Endothelial cell of umbilical vein (primary cell): ENCODE results near the gene MDN1. TPM values are rescaled to one million over a fixed set of nuclear protein-coding genes. Genes with fewer than 3 reads are reported as not detected.

Source experiments
- BruUV-seq: library from RNA; stranded (reverse); fragments of 400-500 nt; replicated peaks from 2 replicates; lab custom pipeline; 2021; lab: Mats Ljungman, UMichigan
- CTCF ChIA-PET: fragments of 300-600, 350-600 bp; sonication (Branson Sonifier 250); formaldehyde crosslinking; loops from one replicate; lab custom pipeline; 2021; ENCODE audit warnings: antibody characterized with exemption, inconsistent platforms; lab: Charles Lee
- POLR2A ChIA-PET: fragments of 300-600, 350-600 bp; sonication (Branson Sonifier 250); formaldehyde crosslinking; loops from one replicate; lab custom pipeline; 2021; ENCODE audit warnings: antibody characterized with exemption, inconsistent platforms; lab: Charles Lee
- DNase-seq: peaks from one replicate; pipeline ENCODE4 v3.0.0-alpha.2; 2011; ENCODE audit warnings: low read depth, low spot score
- FAIRE-seq: peaks from 2 replicates; lab custom pipeline; 2011; peaks lifted over from hg19 to GRCh38; lab: Jason Lieb, UNC
- H2AFZ ChIP-seq: 2 replicates; pipeline ENCODE4 v1.6.0; 2012; ENCODE audit warnings: low read depth, low read length, control low read depth, inconsistent platforms
- H3K27ac ChIP-seq: 2 replicates; pipeline ENCODE4 v1.5.1; 2011; ENCODE audit warnings: low read depth, mild to moderate bottlenecking, control low read depth, low read length, moderate library complexity; ENCODE audit not compliant: insufficient read depth
- H3K27me3 ChIP-seq, 2 experiments: 2 replicates each; pipeline versions ENCODE4 v1.6.0 to v1.6.1; 2011; ENCODE audit warnings: low read length in 2 of 2, mixed read lengths in 1 of 2; ENCODE audit not compliant: control insufficient read depth in 2 of 2, insufficient read depth in 2 of 2
- H3K36me3 ChIP-seq, 2 experiments: 2 replicates in 1 of 2; 3 replicates in 1 of 2; pipeline ENCODE4 v1.5.1; 2011; ENCODE audit warnings: low read length in 2 of 2, mild to moderate bottlenecking in 1 of 2, moderate library complexity in 1 of 2; ENCODE audit not compliant: control insufficient read depth in 2 of 2, insufficient read depth in 2 of 2; ENCODE audit errors: extremely low read depth in 1 of 2
- H3K4me1 ChIP-seq: 3 replicates; pipeline ENCODE4 v1.5.1; 2011; ENCODE audit warnings: mild to moderate bottlenecking, low read length; ENCODE audit not compliant: control insufficient read depth, insufficient read depth; ENCODE audit errors: extremely low read depth
- H3K4me2 ChIP-seq: 2 replicates; pipeline ENCODE4 v1.6.1; 2011; ENCODE audit warnings: low read length, control low read depth, mixed read lengths; ENCODE audit not compliant: insufficient read depth
- H3K4me3 ChIP-seq, 3 experiments: fragments of 200-600 bp in 1 of 3; sonication (generic), shearing (Covaris generic) in 1 of 3; replicated peaks in 1 of 3; 2 replicates each; pipeline ENCODE4 v1.5.1; 2011 to 2016; ENCODE audit warnings: control low read depth in 3 of 3, low read length in 3 of 3, mild to moderate bottlenecking in 2 of 3, inconsistent platforms in 1 of 3, low read depth in 1 of 3, moderate library complexity in 1 of 3; ENCODE audit not compliant: insufficient read depth in 1 of 3
- H3K79me2 ChIP-seq: 2 replicates; pipeline ENCODE4 v1.6.0; 2012; ENCODE audit warnings: low read length, inconsistent platforms; ENCODE audit not compliant: control insufficient read depth, insufficient read depth
- H3K9ac ChIP-seq: replicated peaks from 2 replicates; pipeline ENCODE3; 2011; ENCODE audit warnings: low read length, control low read depth; ENCODE audit not compliant: insufficient read depth; ENCODE audit errors: extremely low read depth
- H3K9me1 ChIP-seq: replicated peaks from 3 replicates; pipeline ENCODE4 v1.6.0; 2011; ENCODE audit warnings: mild to moderate bottlenecking, low read length; ENCODE audit not compliant: control insufficient read depth, insufficient read depth; ENCODE audit errors: extremely low read depth
- H3K9me3 ChIP-seq: replicated peaks from 2 replicates; pipeline ENCODE4 v1.5.1; 2012; ENCODE audit warnings: low read length, inconsistent platforms; ENCODE audit not compliant: control insufficient read depth, insufficient read depth
- H4K20me1 ChIP-seq: replicated peaks from 2 replicates; pipeline ENCODE3; 2011; ENCODE audit warnings: mild to moderate bottlenecking, low read length; ENCODE audit not compliant: control insufficient read depth, insufficient read depth; ENCODE audit errors: extremely low read depth
- CTCF ChIP-seq, 2 donors: IDR thresholded peaks; 1 replicate in 1 of 2; 2 replicates in 1 of 2; pipeline ENCODE4 v1.5.1; 2011; ENCODE audit warnings: low read length in 2 of 2, mild to moderate bottlenecking in 2 of 2, moderate library complexity in 2 of 2, control low read depth in 1 of 2, inconsistent platforms in 1 of 2, low read depth in 1 of 2; ENCODE audit not compliant: insufficient read depth in 1 of 2; ENCODE audit errors: extremely low read depth in 1 of 2
- FOS ChIP-seq: IDR thresholded peaks from 2 replicates; pipeline ENCODE4 v1.6.1; 2011; ENCODE audit warnings: mild to moderate bottlenecking, low read length, moderate library complexity, borderline replicate concordance; ENCODE audit not compliant: insufficient read depth
- GATA2 ChIP-seq: IDR thresholded peaks from 2 replicates; pipeline ENCODE4 v1.7.0; 2011; ENCODE audit warnings: low read depth, mild to moderate bottlenecking, moderate library complexity, mixed read lengths, low read length; ENCODE audit not compliant: insufficient read length, insufficient read depth
- MYC ChIP-seq: IDR thresholded peaks from one replicate; pipeline ENCODE4 v1.6.1; 2011; ENCODE audit warnings: mild to moderate bottlenecking, low read depth, low read length
- POLR2A ChIP-seq: IDR thresholded peaks from 2 replicates; pipeline ENCODE4 v1.6.1; 2012; ENCODE audit warnings: low read depth, mild to moderate bottlenecking, control low read depth, low read length
- POLR2AphosphoS5 ChIP-seq: IDR thresholded peaks from 2 replicates; pipeline ENCODE4 v1.6.1; 2012; ENCODE audit warnings: low read depth, mild to moderate bottlenecking, control low read depth, low read length, moderate library complexity; ENCODE audit not compliant: insufficient read depth
- dilution Hi-C: fragments of 300-500 bp; cut with MboI; formaldehyde crosslinking; loops from one replicate; pipeline ENCODE4 v1.15.0; 2019; ENCODE audit warnings: low sequenced_read_pairs; ENCODE audit not compliant: extremely low pct_ligation_motif_present
- intact Hi-C: fragments of 100-400 bp; cut with micrococcal nuclease; formaldehyde crosslinking; loops from one replicate; pipeline ENCODE4 v1.10.0; 2022
- polyA plus RNA-seq, 4 experiments: library from polyadenylated mRNA; depleted of rRNA in 3 of 4; stranded (reverse) in 3 of 4; unstranded in 1 of 4; fragments of >200 nt; gene quantifications; 2 replicates each; pipeline versions ENCODE4 v1.2.1 to v1.2.3, GENCODE V29; 2011 to 2012; ENCODE audit warnings: missing spikeins in 1 of 4
- total RNA-seq: library from RNA; stranded (reverse); gene quantifications from 2 replicates; pipeline ENCODE4 v1.2.3, GENCODE V29; 2021
- TF ChIP-seq, protein P1 (sequence below): IDR thresholded peaks from 2 replicates; pipeline ENCODE4 v1.6.1; 2011; ENCODE audit not compliant: insufficient read depth, insufficient read length

Gene MDN1
- total and polyA plus RNA-seq, 2 donors (not counting 3 experiments of a cell fraction or from before 2014, with no cell fraction given) = 9.2 to 39.6 TPM

DNA sequence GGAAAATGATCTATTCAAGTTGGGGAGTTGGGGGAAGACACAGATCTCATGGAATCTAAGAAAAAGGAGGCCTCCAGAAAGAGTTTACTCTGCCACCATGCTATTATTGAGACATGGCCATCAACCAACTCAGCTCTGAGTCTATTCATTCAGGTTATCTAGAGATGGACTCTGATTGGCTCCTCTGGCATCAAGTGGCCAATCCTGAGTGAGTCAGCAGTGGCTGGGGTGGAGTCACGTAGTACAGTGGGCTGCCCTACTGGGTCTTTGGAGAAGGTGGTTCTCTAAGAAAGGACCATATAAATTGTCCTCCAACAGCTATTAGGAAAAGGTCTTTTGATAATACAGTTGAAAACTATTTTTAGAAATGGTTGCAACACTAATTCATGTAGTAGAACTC, 223.1 kb downstream of the MDN1 start:
- intact Hi-C loops (no loop called here), dilution Hi-C loops (no loop called here)

More for the DNA sequence above, 223.1 kb downstream of the MDN1 start:
- Histone ChIP-seq H2AFZ (no peak overlapping the region), H3K27ac (no peak overlapping the region), H3K27me3 (peaks cover 0 to 2% of the 10 kb centered on the region in 2 experiments), H3K9me3 (no peaks in the 10 kb centered on the region), H3K79me2 (no peaks in the 10 kb centered on the region), H4K20me1 (no peaks in the 10 kb centered on the region), H3K4me2 (no peak overlapping the region), H3K4me1 (no peaks in the 10 kb centered on the region), H3K9ac (no peak overlapping the region), H3K9me1 (no peaks in the 10 kb centered on the region), H3K36me3 (no peaks in the 10 kb centered on the region), H3K4me3 (no peak overlapping the region)
- FAIRE-seq (no peak), DNase-seq (no peak)
- ChIA-PET CTCF (no interaction called here), POLR2A (no interaction called here)
- TF ChIP-seq GATA2 = no peak
- TF ChIP-seq CTCF (IDR thresholded peaks at IDR 0.05; ENCODE audit: extremely low read depth in 1 of 2, insufficient read depth in 1 of 2, low read depth in 1 of 2, low read length in 2 of 2) = no peak
- TF ChIP-seq POLR2AphosphoS5 = no peak
- TF ChIP-seq FOS = no peak
- TF ChIP-seq, protein P1, sequence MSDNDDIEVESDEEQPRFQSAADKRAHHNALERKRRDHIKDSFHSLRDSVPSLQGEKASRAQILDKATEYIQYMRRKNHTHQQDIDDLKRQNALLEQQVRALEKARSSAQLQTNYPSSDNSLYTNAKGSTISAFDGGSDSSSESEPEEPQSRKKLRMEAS = no peak
- TF ChIP-seq MYC = no peak
- TF ChIP-seq POLR2A = no peak
- no TSS peak for BruUV-seq
